ENCODE data around the gene ASPDH.
A peak's percentile ranks its signal among the peaks of the same experiment; 100 is the strongest.
"Not testable (repeated sequence)": the region's sequence is repeated elsewhere in the genome, so short reads cannot be mapped to it uniquely, and the experiment has no call there.

Gene ASPDH

GRCh38 chr19:50476907-50477238 lies 36.8 kb downstream of the ASPDH start:
- no peak for DNase-seq (ENCODE audit: extremely low spot score)
- CTCF ChIA-PET: interaction anchor here (1.2 kb wide), 1 partner anchor 120 kb away, joined by 3 read pairs; no protein-coding TSS in a partner anchor
- TF ChIP-seq, protein P1, sequence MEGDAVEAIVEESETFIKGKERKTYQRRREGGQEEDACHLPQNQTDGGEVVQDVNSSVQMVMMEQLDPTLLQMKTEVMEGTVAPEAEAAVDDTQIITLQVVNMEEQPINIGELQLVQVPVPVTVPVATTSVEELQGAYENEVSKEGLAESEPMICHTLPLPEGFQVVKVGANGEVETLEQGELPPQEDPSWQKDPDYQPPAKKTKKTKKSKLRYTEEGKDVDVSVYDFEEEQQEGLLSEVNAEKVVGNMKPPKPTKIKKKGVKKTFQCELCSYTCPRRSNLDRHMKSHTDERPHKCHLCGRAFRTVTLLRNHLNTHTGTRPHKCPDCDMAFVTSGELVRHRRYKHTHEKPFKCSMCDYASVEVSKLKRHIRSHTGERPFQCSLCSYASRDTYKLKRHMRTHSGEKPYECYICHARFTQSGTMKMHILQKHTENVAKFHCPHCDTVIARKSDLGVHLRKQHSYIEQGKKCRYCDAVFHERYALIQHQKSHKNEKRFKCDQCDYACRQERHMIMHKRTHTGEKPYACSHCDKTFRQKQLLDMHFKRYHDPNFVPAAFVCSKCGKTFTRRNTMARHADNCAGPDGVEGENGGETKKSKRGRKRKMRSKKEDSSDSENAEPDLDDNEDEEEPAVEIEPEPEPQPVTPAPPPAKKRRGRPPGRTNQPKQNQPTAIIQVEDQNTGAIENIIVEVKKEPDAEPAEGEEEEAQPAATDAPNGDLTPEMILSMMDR (IDR thresholded peaks at IDR 0.05; ENCODE audit: control extremely low read depth, extremely low read depth, low read depth, missing control alignments): no peak
- POLR2A ChIA-PET: no interaction called here

DNA sequence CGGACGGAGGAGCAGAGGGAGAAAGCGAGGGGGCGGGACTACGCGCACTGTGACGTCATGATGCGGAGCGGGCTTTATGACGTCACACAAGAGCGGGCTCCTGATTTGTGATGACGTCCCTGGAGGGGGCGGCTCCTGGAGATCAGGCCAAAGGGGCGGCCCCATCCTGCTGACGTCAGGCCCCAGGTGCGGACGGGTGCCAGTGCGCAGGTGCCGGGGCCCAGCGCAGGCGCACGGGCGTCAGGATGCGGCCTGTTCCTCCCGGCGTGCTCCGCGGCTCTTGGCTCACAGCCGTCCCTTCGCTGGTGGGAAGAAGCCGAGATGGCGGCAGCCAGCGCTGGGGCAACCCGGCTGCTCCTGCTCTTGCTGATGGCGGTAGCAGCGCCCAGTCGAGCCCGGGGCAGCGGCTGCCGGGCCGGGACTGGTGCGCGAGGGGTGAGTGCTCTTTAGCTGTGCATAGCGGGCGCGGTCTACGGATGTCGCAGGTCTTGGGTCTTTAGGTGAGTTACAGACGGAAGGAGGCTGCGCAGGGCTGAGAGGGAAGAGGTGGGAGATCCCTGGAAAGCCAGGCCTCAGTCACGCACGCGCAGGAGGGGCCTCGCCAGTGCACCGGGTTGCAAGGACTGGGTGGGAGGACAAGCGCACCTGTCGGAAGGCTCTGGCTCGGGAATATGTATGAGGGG lies 37.3 kb downstream of the ASPDH start, which contains the start of the genes EMC10 and GARIN5A:
TSS of gene EMC10 (plus strand) at position 284 of the 683 bp plus-strand sequence. CDS start at position 322, 38 bp downstream.
TSS of gene GARIN5A (minus strand) at position 625 of the 683 bp plus-strand sequence. CDS start at position 165, 460 bp downstream.
- ChIA-PET CTCF (interaction anchor here (1.2 kb wide), 1 partner anchor 119 kb away, joined by 3 read pairs; no protein-coding TSS in a partner anchor), POLR2A (no interaction called here)
- TF ChIP-seq, protein P1 (IDR thresholded peaks at IDR 0.05; ENCODE audit: control extremely low read depth, extremely low read depth, low read depth, missing control alignments): no peak
- peak; percentile 100 for DNase-seq (ENCODE audit: extremely low spot score)

DNA sequence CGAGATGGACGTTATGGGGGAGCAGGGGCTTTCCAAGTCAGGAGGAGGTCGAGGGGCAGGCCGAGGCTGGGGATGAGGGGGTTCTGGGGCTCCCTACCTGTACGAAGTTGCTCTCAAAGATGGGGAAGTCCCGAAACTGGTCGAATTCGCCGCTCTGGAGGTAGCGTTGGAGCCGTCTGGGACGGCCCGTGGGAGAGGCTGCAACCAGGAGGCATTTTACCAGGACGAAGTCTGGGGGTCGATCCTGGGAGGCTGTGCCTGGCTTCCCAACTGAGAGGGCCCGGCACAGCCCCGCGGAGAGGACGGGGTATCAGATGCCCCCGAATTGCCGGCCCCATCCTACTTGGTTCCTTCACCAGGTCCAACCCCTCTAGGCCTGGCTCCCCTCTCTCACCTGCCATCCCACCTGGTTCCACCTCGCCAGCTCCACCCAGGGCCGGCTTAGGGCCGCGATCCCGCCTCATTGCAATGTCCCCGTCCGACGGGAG lies 37.9 kb downstream of the ASPDH start:
- CTCF ChIA-PET: interaction anchor here (1.6 to 2.9 kb wide), 2 partner anchors 9 to 14 kb away, joined by 5 to 23 read pairs; no protein-coding TSS in a partner anchor
- no peak for DNase-seq (ENCODE audit: extremely low spot score)
- TF ChIP-seq, protein P1 (IDR thresholded peaks at IDR 0.05; ENCODE audit: control extremely low read depth, extremely low read depth, low read depth, missing control alignments): no peak
- POLR2A ChIA-PET: no interaction called here

GRCh38 chr19:50475101-50475568 lies 38.6 kb downstream of the ASPDH start:
- DNase-seq (ENCODE audit: extremely low spot score): no peak
- TF ChIP-seq, protein P1 (IDR thresholded peaks at IDR 0.05; ENCODE audit: control extremely low read depth, extremely low read depth, low read depth, missing control alignments): no peak
- ChIA-PET POLR2A (no interaction called here), CTCF (interaction anchor here (1.0 to 2.9 kb wide), 4 partner anchors 9 to 118 kb away, joined by 3 to 23 read pairs (median 4); no protein-coding TSS in a partner anchor)

GRCh38 chr19:50473336-50473735 lies 40.4 kb downstream of the ASPDH start:
- DNase-seq (ENCODE audit: extremely low spot score); POLR2A ChIA-PET: not testable (repeated sequence)
- CTCF ChIA-PET: interaction anchor here (1.8 to 2.9 kb wide), 2 partner anchors 12 to 105 kb away, joined by 9 to 23 read pairs; no protein-coding TSS in a partner anchor

GRCh38 chr19:50468818-50469217 lies 44.9 kb downstream of the ASPDH start:
- no peak for DNase-seq (ENCODE audit: extremely low spot score)
- CTCF ChIA-PET: no interaction called here
- TF ChIP-seq, protein P1 (IDR thresholded peaks at IDR 0.05; ENCODE audit: control extremely low read depth, extremely low read depth, low read depth, missing control alignments): no peak
- POLR2A ChIA-PET: interaction anchor here (0.6 kb wide), 1 partner anchor 54 kb away, joined by 5 read pairs; no protein-coding TSS in a partner anchor

DNA sequence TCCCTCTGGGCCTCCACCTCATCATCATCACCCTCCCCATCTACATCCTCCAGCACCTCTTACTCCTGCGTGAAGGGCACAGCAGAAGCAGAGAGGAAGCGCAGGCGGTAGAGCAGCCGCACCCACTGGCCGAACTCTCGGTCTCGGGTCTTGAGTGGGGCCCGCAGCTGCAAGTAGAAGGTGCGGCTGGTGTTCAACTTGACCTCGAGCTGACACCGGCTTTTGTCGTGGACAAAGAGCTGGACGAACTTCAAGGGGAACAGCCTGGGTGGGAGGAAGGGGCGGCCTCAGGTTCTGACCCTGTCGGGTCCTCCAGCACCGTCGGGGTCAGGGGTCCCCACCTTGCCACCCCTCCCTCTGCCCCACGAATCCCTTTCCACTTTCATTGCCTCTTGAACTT lies 46.1 kb downstream of the ASPDH start:
- TF ChIP-seq, protein P1 (IDR thresholded peaks at IDR 0.05; ENCODE audit: control extremely low read depth, extremely low read depth, low read depth, missing control alignments): no peak
- ChIA-PET CTCF (no interaction called here), POLR2A (no interaction called here)
- no peak for DNase-seq (ENCODE audit: extremely low spot score)

Measured in GM10248 (cell line).